Activated effector memory CD4-positive, alpha-beta T cell treated with anti-CD3 and anti-CD28 coated beads, Interleukin-2, amount 50 U/mL, for 16 hours (primary cell): ENCODE results near the gene RALB.

Source experiments
- DNase-seq: peaks from one replicate; pipeline ENCODE4 v3.0.0-alpha.2; 2020

The RALB gene

GRCh38 chr2:120252225-120253020 is at the start of gene RALB:
Gene RALB, plus strand, starts transcription at chr2:120252852. Its CDS starts 25,813 bp downstream, at chr2:120278665.
- DNase-seq: peak; percentile 100

GRCh38 chr2:120203251-120204021 is 49.2 kb upstream of the RALB start:
- no peak for DNase-seq

GRCh38 chr2:120204022-120204405 is 48.6 kb upstream of the RALB start:
- no peak for DNase-seq

- DNase-seq: no peak
Measured at GRCh38 chr2:120204417-120204816, 48.2 kb upstream of the RALB start.

GRCh38 chr2:120204945-120205670 is 47.5 kb upstream of the RALB start:
- no peak for DNase-seq

GRCh38 chr2:120206022-120206581 is 46.5 kb upstream of the RALB start:
- peak; percentile 77 for DNase-seq

GRCh38 chr2:120208381-120209353 is 44.0 kb upstream of the RALB start:
- DNase-seq: no peak

GRCh38 chr2:120209427-120210269 is 43.0 kb upstream of the RALB start:
- no peak for DNase-seq

GRCh38 chr2:120210270-120210693 is 42.4 kb upstream of the RALB start:
- no peak for DNase-seq

GRCh38 chr2:120218181-120218580 is 34.5 kb upstream of the RALB start:
- DNase-seq: no peak

- no peak for DNase-seq
Measured at GRCh38 chr2:120219291-120219690, 33.4 kb upstream of the RALB start.

GRCh38 chr2:120219766-120220165 is 32.9 kb upstream of the RALB start:
- DNase-seq: no peak

- no peak for DNase-seq
Measured at GRCh38 chr2:120220756-120221155, 31.9 kb upstream of the RALB start.

GRCh38 chr2:120221616-120222015 is 31.0 kb upstream of the RALB start:
- DNase-seq: no peak

- DNase-seq: no peak
Measured at GRCh38 chr2:120222186-120223033, 30.2 kb upstream of the RALB start.

GRCh38 chr2:120223034-120223912 is 29.4 kb upstream of the RALB start, which contains the start of gene TMEM185B:
Gene TMEM185B, minus strand, starts transcription at chr2:120223400. Its CDS starts 424 bp downstream, at chr2:120222976.
- DNase-seq: peak; percentile 97

- no peak for DNase-seq
Measured at GRCh38 chr2:120224256-120224655, 28.4 kb upstream of the RALB start.

- no peak for DNase-seq
Measured at GRCh38 chr2:120224735-120225548, 27.7 kb upstream of the RALB start.
